Measurements from ENCODE around the gene GPX7. TPM values are rescaled to one million over a fixed set of nuclear protein-coding genes. Genes with fewer than 3 reads are reported as not detected.

Gene GPX7
- total and polyA plus RNA-seq, 2 of the 4 experiments (the other 2 are of a cell fraction), result 3.4 to 3.8 TPM

GRCh38 chr1:52585474-52585873, 16.7 kb upstream of the GPX7 start:
- H3K18ac ChIP-seq (ENCODE audit: low read depth, low read length), result no peak overlapping the region
- no CpG with 5 or more reads among the region's 1 CpG for WGBS, 2 experiments (ENCODE audit: extremely low coverage in 2 of 2, insufficient read length in 1 of 2)
- no TSS peak for BruUV-seq (replicated peaks)
- ChIA-PET POLR2A (ENCODE audit: unreplicated experiment) (no interaction called here), CTCF (no interaction called here)
- no peak overlapping the region for H2BK15ac ChIP-seq (ENCODE audit: low read depth, low read length)
- H3K36me3 ChIP-seq (ENCODE audit: control insufficient read depth, insufficient read depth, low read length), result no peaks in the 10 kb centered on the region
- no peaks in the 10 kb centered on the region for H3K79me1 ChIP-seq (ENCODE audit: low read depth in 1 of 2, low read length in 2 of 2)
- H3K14ac ChIP-seq (replicated peaks; ENCODE audit: low read depth, low read length), result no peak overlapping the region
- H3K4me3 ChIP-seq (ENCODE audit: insufficient read depth, low read depth, low read length), result no peak overlapping the region
- no peak overlapping the region for H2AK5ac ChIP-seq (ENCODE audit: low read depth, low read length)
- no peak overlapping the region for H4K8ac ChIP-seq (ENCODE audit: low read depth in 2 of 2, low read length in 2 of 2)
- H2BK20ac ChIP-seq (ENCODE audit: low read depth, low read length), result no peak overlapping the region
- no peaks in the 10 kb centered on the region for H3K4me1 ChIP-seq (ENCODE audit: control insufficient read depth, insufficient read depth, low read length)
- ATAC-seq (ENCODE audit: low read depth), result no peak
- no peak for TF ChIP-seq MAFK (IDR thresholded peaks at IDR 0.05; ENCODE audit: low read depth, low read length)
- TF ChIP-seq RAD21 (IDR thresholded peaks at IDR 0.05; ENCODE audit: low read length), result no peak
- TF ChIP-seq MAZ (IDR thresholded peaks at IDR 0.05; ENCODE audit: borderline replicate concordance, low read depth, low read length), result no peak
- no peak for TF ChIP-seq POLR2A (IDR thresholded peaks at IDR 0.05; ENCODE audit: low read depth, low read length)
- TF ChIP-seq CHD1 (IDR thresholded peaks at IDR 0.05; ENCODE audit: low read depth, low read length), result no peak
- no peak for TF ChIP-seq BHLHE40 (IDR thresholded peaks at IDR 0.05; ENCODE audit: low read depth, low read length)
- TF ChIP-seq, protein P1, sequence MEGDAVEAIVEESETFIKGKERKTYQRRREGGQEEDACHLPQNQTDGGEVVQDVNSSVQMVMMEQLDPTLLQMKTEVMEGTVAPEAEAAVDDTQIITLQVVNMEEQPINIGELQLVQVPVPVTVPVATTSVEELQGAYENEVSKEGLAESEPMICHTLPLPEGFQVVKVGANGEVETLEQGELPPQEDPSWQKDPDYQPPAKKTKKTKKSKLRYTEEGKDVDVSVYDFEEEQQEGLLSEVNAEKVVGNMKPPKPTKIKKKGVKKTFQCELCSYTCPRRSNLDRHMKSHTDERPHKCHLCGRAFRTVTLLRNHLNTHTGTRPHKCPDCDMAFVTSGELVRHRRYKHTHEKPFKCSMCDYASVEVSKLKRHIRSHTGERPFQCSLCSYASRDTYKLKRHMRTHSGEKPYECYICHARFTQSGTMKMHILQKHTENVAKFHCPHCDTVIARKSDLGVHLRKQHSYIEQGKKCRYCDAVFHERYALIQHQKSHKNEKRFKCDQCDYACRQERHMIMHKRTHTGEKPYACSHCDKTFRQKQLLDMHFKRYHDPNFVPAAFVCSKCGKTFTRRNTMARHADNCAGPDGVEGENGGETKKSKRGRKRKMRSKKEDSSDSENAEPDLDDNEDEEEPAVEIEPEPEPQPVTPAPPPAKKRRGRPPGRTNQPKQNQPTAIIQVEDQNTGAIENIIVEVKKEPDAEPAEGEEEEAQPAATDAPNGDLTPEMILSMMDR (conservative IDR thresholded peaks at IDR 0.05; ENCODE audit: low read depth, low read length), result no peak
- no peak for TF ChIP-seq ELK1 (IDR thresholded peaks at IDR 0.05; ENCODE audit: borderline replicate concordance, low read depth, low read length)
- TF ChIP-seq, protein P2, sequence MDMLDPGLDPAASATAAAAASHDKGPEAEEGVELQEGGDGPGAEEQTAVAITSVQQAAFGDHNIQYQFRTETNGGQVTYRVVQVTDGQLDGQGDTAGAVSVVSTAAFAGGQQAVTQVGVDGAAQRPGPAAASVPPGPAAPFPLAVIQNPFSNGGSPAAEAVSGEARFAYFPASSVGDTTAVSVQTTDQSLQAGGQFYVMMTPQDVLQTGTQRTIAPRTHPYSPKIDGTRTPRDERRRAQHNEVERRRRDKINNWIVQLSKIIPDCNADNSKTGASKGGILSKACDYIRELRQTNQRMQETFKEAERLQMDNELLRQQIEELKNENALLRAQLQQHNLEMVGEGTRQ (IDR thresholded peaks at IDR 0.05; ENCODE audit: low read depth, low read length), result no peak
- TF ChIP-seq FOS (IDR thresholded peaks at IDR 0.05; ENCODE audit: low read depth, low read length), result no peak
- no peak for TF ChIP-seq CEBPB (IDR thresholded peaks at IDR 0.05; ENCODE audit: low read depth, low read length)
- no peak for TF ChIP-seq MXI1 (IDR thresholded peaks at IDR 0.05; ENCODE audit: borderline replicate concordance, low read depth, low read length)
- TF ChIP-seq SMC3 (IDR thresholded peaks at IDR 0.05; ENCODE audit: low read depth, low read length), result no peak
- TF ChIP-seq RCOR1 (IDR thresholded peaks at IDR 0.05; ENCODE audit: insufficient replicate concordance, low read length), result no peak
- TF ChIP-seq RFX5 (IDR thresholded peaks at IDR 0.05; ENCODE audit: low read depth, low read length), result no peak
- no peak for TF ChIP-seq NFE2L2 (IDR thresholded peaks at IDR 0.05; ENCODE audit: low read depth, low read length)
- in situ Hi-C loops (cut with MboI; ENCODE audit: low sequenced_read_pairs), result no loop called here
- H4K91ac ChIP-seq (ENCODE audit: insufficient read depth, low read depth, low read length), result no peak overlapping the region
- no peak overlapping the region for H2BK5ac ChIP-seq (ENCODE audit: low read depth, low read length, poor library complexity, severe bottlenecking)
- dilution Hi-C loops (cut with HindIII; ENCODE audit: low sequenced_read_pairs, unreplicated experiment), result no loop called here
- no peak overlapping the region for H3K27ac ChIP-seq (ENCODE audit: insufficient read depth, low read length)
- no peak overlapping the region for H4K5ac ChIP-seq (ENCODE audit: low read depth, low read length)
- H2AK9ac ChIP-seq (replicated peaks; ENCODE audit: low read depth, low read length, poor library complexity), result no peak overlapping the region
- no peaks in the 10 kb centered on the region for H3K9me1 ChIP-seq (ENCODE audit: insufficient read depth, low read length)
- no peak overlapping the region for H3K9ac ChIP-seq (ENCODE audit: low read depth, low read length)
- H3K4me2 ChIP-seq (ENCODE audit: low read depth, low read length), result no peak overlapping the region
- H2AFZ ChIP-seq (replicated peaks; ENCODE audit: low read length, poor library complexity), result no peak overlapping the region
- H4K20me1 ChIP-seq (ENCODE audit: insufficient read depth, low read length), result no peaks in the 10 kb centered on the region
- H3K9me3 ChIP-seq (ENCODE audit: control insufficient read depth, insufficient read depth, low read length), result no peaks in the 10 kb centered on the region
- no peak overlapping the region for H2BK120ac ChIP-seq (ENCODE audit: low read depth, low read length)
- DNase-seq, result no peak
- H3K27me3 ChIP-seq (ENCODE audit: control insufficient read depth, insufficient read depth, low read length), result peaks cover 27% of the 10 kb centered on the region
- H3K56ac ChIP-seq (ENCODE audit: extremely low read depth, insufficient read depth, low read length), result no peak overlapping the region
- intact Hi-C loops (cut with micrococcal nuclease), result no loop called here
- no peak overlapping the region for H3K23ac ChIP-seq (ENCODE audit: low read depth, low read length)
- H3K4ac ChIP-seq (ENCODE audit: low read depth, low read length), result no peak overlapping the region
